ENCODE results near the gene CHRNA10. TPM values are rescaled to one million over a fixed set of nuclear protein-coding genes. Genes with fewer than 3 reads are reported as not detected.

Gene CHRNA10
- total and polyA plus RNA-seq, 2 of the 13 experiments (the other 11 are each of a cell fraction or from before 2014, with no cell fraction given), result 0.53 to 0.71 TPM

- 0 out of 2 replicates have a peak, but pooled peaks have one; percentile 28 for TF ChIP-seq HNF1B (CRISPR knock-in tag; IDR thresholded peaks at IDR 0.05)
- TF ChIP-seq RFXANK (CRISPR knock-in tag; IDR thresholded peaks at IDR 0.05), result no peak
- TF ChIP-seq FOSL2 (CRISPR knock-in tag; IDR thresholded peaks at IDR 0.05), result no peak
- TF ChIP-seq BORCS8-MEF2B (CRISPR knock-in tag; IDR thresholded peaks at IDR 0.05), result peak; percentile 32
- TF ChIP-seq TFDP1 (CRISPR knock-in tag; IDR thresholded peaks at IDR 0.05; ENCODE audit: borderline replicate concordance), result peak; percentile 58; the same call in 1 of the 2 replicates
- 0 out of 2 replicates have a peak, but pooled peaks have one; percentile 20 for TF ChIP-seq THAP7 (CRISPR knock-in tag; IDR thresholded peaks at IDR 0.05)
- TF ChIP-seq MXD3 (CRISPR knock-in tag; IDR thresholded peaks at IDR 0.05), result 0 out of 2 replicates have a peak, but pooled peaks have one; percentile 33
- TF ChIP-seq MED8 (CRISPR knock-in tag; IDR thresholded peaks at IDR 0.05; ENCODE audit: insufficient replicate concordance), result no peak
- TF ChIP-seq ZNF138 (CRISPR knock-in tag; IDR thresholded peaks at IDR 0.05; ENCODE audit: low read depth), result no peak
- no peak for TF ChIP-seq NFYC (CRISPR knock-in tag; IDR thresholded peaks at IDR 0.05)
- no peak for TF ChIP-seq ZNF501 (CRISPR knock-in tag; IDR thresholded peaks at IDR 0.05)
- no peak for TF ChIP-seq HNRNPUL1 (IDR thresholded peaks at IDR 0.05; ENCODE audit: low read depth, low read length)
- TF ChIP-seq ZNF670 (CRISPR knock-in tag; IDR thresholded peaks at IDR 0.05; ENCODE audit: borderline replicate concordance), result peak; percentile 70; the same call in 1 of the 2 replicates
- TF ChIP-seq BRCA1 (CRISPR knock-in tag; IDR thresholded peaks at IDR 0.05), result no peak
- no peak for TF ChIP-seq ZNF326 (CRISPR knock-in tag; IDR thresholded peaks at IDR 0.05; ENCODE audit: borderline replicate concordance)
- 0 out of 2 replicates have a peak, but pooled peaks have one; percentile 68 for TF ChIP-seq ARID2 (CRISPR knock-in tag; IDR thresholded peaks at IDR 0.05; ENCODE audit: borderline replicate concordance)
- TF ChIP-seq POLR2G (IDR thresholded peaks at IDR 0.05; ENCODE audit: low read depth, low read length), result peak; percentile 70
- no peak for TF ChIP-seq KLF11 (CRISPR knock-in tag; IDR thresholded peaks at IDR 0.05)
- TF ChIP-seq ELF4 (CRISPR knock-in tag; IDR thresholded peaks at IDR 0.05; ENCODE audit: borderline replicate concordance), result no peak
- no peak for TF ChIP-seq ATF1 (CRISPR knock-in tag; IDR thresholded peaks at IDR 0.05)
- no peak for TF ChIP-seq SP140L (CRISPR knock-in tag; IDR thresholded peaks at IDR 0.05; ENCODE audit: borderline replicate concordance)
- peak; percentile 69; the same call in 1 of the 2 replicates for TF ChIP-seq KDM2A (CRISPR knock-in tag; IDR thresholded peaks at IDR 0.05; ENCODE audit: borderline replicate concordance, low read depth)
- TF ChIP-seq GABPA (IDR thresholded peaks at IDR 0.05; ENCODE audit: low read depth, low read length), result no peak
- no peak for TF ChIP-seq GABPA (CRISPR knock-in tag; IDR thresholded peaks at IDR 0.05; ENCODE audit: low read depth)
- peak; percentile 66 for TF ChIP-seq HNF4A (CRISPR knock-in tag; IDR thresholded peaks at IDR 0.05)
- TF ChIP-seq ZNF672 (CRISPR knock-in tag; IDR thresholded peaks at IDR 0.05), result no peak
- TF ChIP-seq NKX3-1 (CRISPR knock-in tag; IDR thresholded peaks at IDR 0.05), result no peak
- TF ChIP-seq ZNF335 (CRISPR knock-in tag; IDR thresholded peaks at IDR 0.05), result no peak
These were observed 28.9 kb downstream of the CHRNA10 start (continued) for GRCh38 chr11:3642071-3642951.
